ENCODE results near the gene LUZP4.
"Not testable (repeated sequence)": the region's sequence is repeated elsewhere in the genome, so short reads cannot be mapped to it uniquely, and the experiment has no call there.

The LUZP4 gene, protein sequence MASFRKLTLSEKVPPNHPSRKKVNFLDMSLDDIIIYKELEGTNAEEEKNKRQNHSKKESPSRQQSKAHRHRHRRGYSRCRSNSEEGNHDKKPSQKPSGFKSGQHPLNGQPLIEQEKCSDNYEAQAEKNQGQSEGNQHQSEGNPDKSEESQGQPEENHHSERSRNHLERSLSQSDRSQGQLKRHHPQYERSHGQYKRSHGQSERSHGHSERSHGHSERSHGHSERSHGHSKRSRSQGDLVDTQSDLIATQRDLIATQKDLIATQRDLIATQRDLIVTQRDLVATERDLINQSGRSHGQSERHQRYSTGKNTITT

GRCh38 chrX:115289465-115289864 is at the start of gene LUZP4:
Gene LUZP4 (plus strand): TSS chrX:115289715. CDS start chrX:115289760, 45 bp downstream.
- no peak for FAIRE-seq

- no peak for FAIRE-seq
These were observed 37.9 kb upstream of the LUZP4 start for GRCh38 chrX:115251458-115252233.

- no peak for FAIRE-seq
These were observed 34.5 kb upstream of the LUZP4 start for GRCh38 chrX:115255003-115255402.

DNA sequence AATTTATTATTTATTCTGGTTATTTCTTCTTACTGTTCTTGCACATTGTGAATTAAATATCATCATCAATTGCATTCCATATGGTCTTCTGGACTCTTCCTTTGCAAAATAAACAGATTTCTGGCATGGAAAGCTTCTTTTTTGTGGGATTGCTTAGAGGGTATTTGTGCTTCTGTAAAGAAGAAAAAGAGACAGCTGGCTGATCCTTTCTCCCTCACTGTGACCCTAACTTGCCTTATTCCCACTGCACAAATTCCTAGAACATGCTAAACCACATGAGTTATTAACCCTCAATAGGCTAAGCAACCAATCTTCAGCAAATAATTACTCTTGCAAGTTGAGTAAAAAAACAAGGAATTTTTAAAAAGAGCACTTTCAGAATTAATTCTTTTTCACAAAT is 31.8 kb upstream of the LUZP4 start:
- no peak for FAIRE-seq

GRCh38 chrX:115259238-115259875 is 30.2 kb upstream of the LUZP4 start:
- no peak for FAIRE-seq

DNA sequence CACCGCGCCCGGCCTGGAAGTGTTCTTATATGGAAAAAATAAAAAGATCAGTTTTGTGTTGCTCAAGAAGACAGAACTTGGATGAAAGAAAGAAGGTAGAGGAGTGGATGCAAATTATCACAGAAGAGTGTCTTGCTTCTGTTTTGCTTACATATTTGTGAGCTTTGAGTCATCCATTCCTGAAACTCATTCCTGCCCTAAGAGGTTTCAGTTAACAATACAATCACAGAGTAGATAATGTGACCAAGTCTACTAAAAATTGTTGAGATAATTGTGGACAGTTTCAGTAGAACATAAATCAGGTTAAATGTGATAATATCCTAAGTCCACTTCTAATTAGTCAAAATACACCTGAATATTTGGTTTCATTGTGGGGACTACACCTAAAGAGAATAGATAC is 29.2 kb upstream of the LUZP4 start:
- FAIRE-seq: no peak

GRCh38 chrX:115261148-115261547 is 28.4 kb upstream of the LUZP4 start:
- FAIRE-seq: no peak

DNA sequence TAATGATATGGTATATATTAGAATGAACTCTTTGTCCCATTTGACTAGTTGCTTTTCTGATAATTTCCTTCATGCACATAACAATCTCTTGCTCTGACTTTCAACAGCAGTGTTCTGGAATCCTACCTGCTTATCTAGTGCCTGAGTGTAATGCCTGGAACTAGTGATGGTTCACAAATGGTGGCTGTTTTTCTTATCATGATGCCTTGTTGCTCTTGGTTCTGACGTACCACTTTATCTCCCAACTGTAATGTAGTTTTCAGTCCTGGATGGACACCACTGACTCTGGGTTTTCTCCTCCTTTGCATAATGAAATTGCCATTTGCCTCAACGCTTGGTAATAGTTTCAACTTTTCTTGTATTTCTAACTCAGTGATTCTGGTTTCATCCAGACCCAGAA is 25.5 kb upstream of the LUZP4 start:
- FAIRE-seq: no peak

DNA sequence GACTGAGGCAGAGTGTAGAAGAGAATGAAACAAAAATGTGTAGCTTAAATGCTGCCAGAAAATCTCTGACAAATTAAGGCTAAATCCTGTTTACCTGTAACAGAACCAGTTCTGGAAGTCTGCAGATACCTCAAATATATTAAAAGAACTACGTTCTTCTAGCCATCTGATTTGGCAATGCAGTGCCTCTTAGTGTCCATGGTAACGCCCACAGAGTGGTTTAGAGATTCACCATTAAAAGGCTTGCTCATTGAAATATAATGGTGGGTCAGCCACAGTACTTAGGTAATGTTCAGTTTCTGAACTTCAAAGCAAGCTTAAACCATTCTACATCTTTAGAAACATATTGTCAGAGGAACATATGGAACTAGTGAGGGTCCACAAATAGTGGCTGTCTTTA is 23.2 kb upstream of the LUZP4 start:
- FAIRE-seq: no peak

DNA sequence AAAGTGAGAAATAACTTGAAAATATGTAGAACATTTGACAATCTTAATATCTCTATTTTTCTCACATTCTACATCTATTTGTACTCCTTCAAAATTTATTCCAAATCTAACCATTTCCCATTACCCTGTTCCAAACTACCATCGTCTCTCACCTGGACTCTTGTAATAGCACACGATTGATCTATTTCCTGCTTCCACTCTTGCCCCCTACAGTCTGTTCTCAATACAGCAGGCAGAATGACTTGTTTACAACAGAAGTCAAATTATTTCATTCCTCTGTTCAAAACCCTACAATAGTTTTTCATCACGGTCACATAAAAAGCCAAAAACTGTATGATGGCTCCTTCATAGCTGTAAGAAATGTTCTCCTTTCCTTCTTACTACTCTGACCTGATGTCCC is 21.1 kb upstream of the LUZP4 start:
- no peak for FAIRE-seq

- no peak for FAIRE-seq
These were observed 20.3 kb upstream of the LUZP4 start for GRCh38 chrX:115269051-115269683.

GRCh38 chrX:115284877-115285276 is 4.6 kb upstream of the LUZP4 start:
- FAIRE-seq: no peak

DNA sequence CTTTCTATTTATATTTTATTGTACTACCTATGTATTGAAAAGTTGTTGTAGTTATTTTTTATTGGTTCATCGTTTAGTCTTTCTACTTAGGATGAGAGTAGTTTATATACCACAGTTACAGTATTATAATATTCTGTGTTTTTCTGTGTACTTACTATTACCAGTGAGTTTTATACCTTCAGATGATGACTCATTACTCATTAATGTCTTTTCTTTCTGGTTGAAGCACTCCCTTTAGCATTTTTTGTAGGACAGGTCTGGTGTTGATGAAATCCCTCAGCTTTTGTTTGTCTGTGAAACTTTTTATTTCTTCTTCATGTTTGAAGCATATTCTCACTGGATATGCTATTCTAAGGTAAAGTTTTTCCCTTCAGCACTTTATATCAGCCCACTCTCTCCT is 7.7 kb downstream of the LUZP4 start:
- FAIRE-seq: no peak

DNA sequence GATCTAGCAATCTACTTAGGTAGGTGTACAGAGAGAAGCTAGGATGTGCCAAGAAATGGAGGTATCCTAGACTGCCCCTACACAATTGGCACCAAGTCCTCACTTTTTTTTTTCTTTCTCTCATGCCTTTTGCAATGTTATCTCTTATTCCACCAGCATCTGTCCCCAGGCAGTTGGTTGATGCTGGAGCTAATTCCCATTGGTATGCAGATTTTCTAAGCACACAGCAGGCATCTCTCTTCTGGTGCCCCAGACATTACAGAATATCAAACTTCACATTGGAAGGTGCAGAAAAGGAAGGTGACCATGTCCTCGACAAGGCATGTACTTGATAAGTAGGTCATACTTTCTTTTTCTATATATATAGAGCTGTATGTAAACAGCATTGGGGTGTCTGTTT is 21.6 kb downstream of the LUZP4 start:
- no peak for FAIRE-seq

- FAIRE-seq: no peak
These were observed 22.1 kb downstream of the LUZP4 start for GRCh38 chrX:115311601-115312001.

DNA sequence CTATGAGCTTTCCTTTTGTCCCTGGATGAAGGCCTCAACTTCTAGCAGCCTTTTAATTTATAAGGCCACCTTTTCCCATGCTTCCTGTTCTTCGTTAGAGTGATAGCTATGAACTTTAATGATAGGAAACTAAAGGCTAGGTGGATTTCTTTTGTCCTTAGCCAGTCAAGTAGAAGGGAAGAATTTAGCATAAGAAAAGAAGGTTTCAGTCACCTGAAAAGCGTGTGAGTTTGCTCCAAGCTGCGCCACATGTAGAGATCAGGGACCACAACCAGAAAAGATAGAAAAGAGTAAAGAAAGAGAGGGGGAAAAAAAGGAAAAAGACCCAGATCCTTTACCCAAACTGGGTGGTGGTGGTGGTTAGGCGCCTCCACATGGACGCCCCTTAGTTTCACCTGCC is 28.6 kb downstream of the LUZP4 start:
- no peak for FAIRE-seq

GRCh38 chrX:115322375-115322774 is 32.9 kb downstream of the LUZP4 start:
- no peak for FAIRE-seq

DNA sequence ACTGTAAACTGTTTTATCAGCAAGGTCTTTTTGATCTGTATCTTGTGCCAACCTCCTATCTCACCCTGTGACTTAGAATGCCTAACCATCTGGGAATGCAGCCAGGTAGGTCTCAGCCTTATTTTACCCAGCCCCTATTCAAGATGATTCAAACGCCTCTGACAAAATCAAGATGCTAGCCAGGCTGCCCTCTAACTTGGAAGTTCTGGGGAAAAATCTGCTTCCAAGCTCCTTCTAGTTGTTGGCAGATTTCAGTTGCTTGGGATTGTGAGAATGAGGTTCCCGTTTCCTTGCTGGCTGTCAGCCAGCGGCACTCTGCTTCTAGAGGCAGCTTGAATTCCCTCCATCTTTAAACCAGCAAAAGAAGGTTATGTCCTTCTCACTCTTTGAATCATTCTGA is 34.7 kb downstream of the LUZP4 start:
- FAIRE-seq: no peak

- not testable (repeated sequence) for FAIRE-seq
These were observed 39.8 kb downstream of the LUZP4 start for GRCh38 chrX:115329282-115329681.

GRCh38 chrX:115330498-115331168 is 41.1 kb downstream of the LUZP4 start:
- FAIRE-seq: peak; percentile 97

GRCh38 chrX:115332832-115333231 is 43.3 kb downstream of the LUZP4 start:
- FAIRE-seq: no peak

GRCh38 chrX:115333446-115333845 is 43.9 kb downstream of the LUZP4 start:
- FAIRE-seq: no peak
